ENCODE data around the gene CCDC88B.

- TF ChIP-seq EGR1 (IDR thresholded peaks at IDR 0.05; ENCODE audit: low read depth in 2 of 2) (no peak), MAX (IDR thresholded peaks at IDR 0.05) (no peak), CTCF (IDR thresholded peaks at IDR 0.05; ENCODE audit: low read depth, low read length, missing input control) (no peak), TAF1 (conservative IDR thresholded peaks at IDR 0.05) (no peak), YY1 (IDR thresholded peaks at IDR 0.05) (no peak), ZBTB33 (IDR thresholded peaks at IDR 0.05) (no peak), GABPA (IDR thresholded peaks at IDR 0.05 in 1 of 2, conservative IDR thresholded peaks at IDR 0.05 in 1 of 2) (no peak), JUND (IDR thresholded peaks at IDR 0.05) (no peak), HNF4A (conservative IDR thresholded peaks at IDR 0.05) (no peak)
These were observed 60.1 kb downstream of the CCDC88B start for GRCh38 chr11:64400102-64400501.

Measured in liver (tissue), 3 donors.